Naive thymus-derived CD8-positive, alpha-beta T cell (primary cell): ENCODE data around the gene ZNF692. TPM values are rescaled to one million over a fixed set of nuclear protein-coding genes. Genes with fewer than 3 reads are reported as not detected.

Experiments used
- ATAC-seq, 2 donors: fragments of 150-1000 bp; cut with Tn5 transposase in 1 of 2; sonication (Bioruptor Pico), chemical (Tn5 transposase) in 1 of 2; 1 replicate in 1 of 2; 2 replicates in 1 of 2; pipeline ENCODE4 v1.10.0; 2021; ENCODE audit warnings: mild to moderate bottlenecking in 2 of 2, moderate library complexity in 2 of 2
- POLR2A ChIA-PET: fragments of 350-600 bp; sonication (Branson Sonifier 250); formaldehyde crosslinking; loops from one replicate; lab custom pipeline; 2021; ENCODE audit warnings: antibody characterized with exemption; lab: Charles Lee
- DNase-seq, 10 donors: peaks; one replicate each; pipeline versions ENCODE4 v3.0.0 to v3.0.0-alpha.2; 2020 to 2022
- H3K27ac Mint-ChIP-seq, 10 donors: one replicate each; pipeline ENCODE4 v1.8.0; 2020 to 2022; ENCODE audit warnings: mild to moderate bottlenecking in 10 of 10, mixed read lengths in 10 of 10, moderate library complexity in 4 of 10, inconsistent platforms in 1 of 10
- H3K27me3 Mint-ChIP-seq, 5 donors: one replicate each; pipeline ENCODE4 v1.8.0; 2021 to 2022; ENCODE audit warnings: mixed read lengths in 5 of 5
- H3K36me3 Mint-ChIP-seq, 3 donors: one replicate each; pipeline ENCODE4 v1.8.0; 2020 to 2022; ENCODE audit warnings: mixed read lengths in 3 of 3, mild to moderate bottlenecking in 2 of 3, inconsistent platforms in 1 of 3
- H3K4me1 Mint-ChIP-seq, 4 donors: one replicate each; pipeline ENCODE4 v1.8.0; 2021 to 2022; ENCODE audit warnings: mixed read lengths in 4 of 4
- H3K4me3 Mint-ChIP-seq, 10 donors: one replicate each; pipeline ENCODE4 v1.8.0; 2020 to 2022; ENCODE audit warnings: mild to moderate bottlenecking in 10 of 10, mixed read lengths in 10 of 10, moderate library complexity in 6 of 10, inconsistent platforms in 1 of 10
- H3K9me3 Mint-ChIP-seq, 9 donors: one replicate each; pipeline ENCODE4 v1.8.0; 2020 to 2022; ENCODE audit warnings: mixed read lengths in 9 of 9, mild to moderate bottlenecking in 3 of 9, inconsistent platforms in 1 of 9, moderate library complexity in 1 of 9
- polyA plus RNA-seq, 3 donors: library from polyadenylated mRNA; unstranded; fragments of 300-500 nt; fragmentation: Illumina TruSeq; gene quantifications; one replicate each; pipeline ENCODE4 v1.2.3, GENCODE V29; 2021
- total RNA-seq, 8 experiments: library from RNA in 2 of 8; stranded (reverse) in 2 of 8; gene quantifications; one replicate each; pipeline ENCODE4 v1.2.3 and lab custom pipeline; 2021 to 2026

ZNF692 gene
- total and polyA plus RNA-seq, 5 experiments from 2014 or later, result 5.2 to 69.6 (median 9.3) TPM

- no peaks in the 10 kb centered on the region for H3K27me3 Mint-ChIP-seq
- H3K4me3 Mint-ChIP-seq, result no peak overlapping the region
- no peak for DNase-seq
- H3K36me3 Mint-ChIP-seq, result peaks cover 0 to 53% (median 16%) of the 10 kb centered on the region in 3 donors
- no peak for ATAC-seq
- no peaks in the 10 kb centered on the region for H3K9me3 Mint-ChIP-seq
- H3K27ac Mint-ChIP-seq, result no peak overlapping the region
- POLR2A ChIA-PET, result interaction anchor here (0.6 kb wide), 1 partner anchor 30 kb away, joined by 4 read pairs; no protein-coding TSS in a partner anchor
- H3K4me1 Mint-ChIP-seq, result peaks cover 12 to 24% (median 23%) of the 10 kb centered on the region in 4 donors
Measured at GRCh38 chr1:248844526-248844925, 14.4 kb downstream of the ZNF692 start.

GRCh38 chr1:248843687-248844086, 15.2 kb downstream of the ZNF692 start:
- no peaks in the 10 kb centered on the region for H3K9me3 Mint-ChIP-seq
- H3K36me3 Mint-ChIP-seq, result peaks cover 0 to 46% (median 9%) of the 10 kb centered on the region in 3 donors
- no peak overlapping the region for H3K4me3 Mint-ChIP-seq
- no peak for ATAC-seq
- POLR2A ChIA-PET, result interaction anchor here (3.0 kb wide), 1 partner anchor 15 kb away, joined by 19 read pairs; the partner anchor contains the start of gene ZNF692
- no peak overlapping the region for H3K27ac Mint-ChIP-seq
- peaks cover 12 to 32% (median 30%) of the 10 kb centered on the region in 4 donors for H3K4me1 Mint-ChIP-seq
- no peaks in the 10 kb centered on the region for H3K27me3 Mint-ChIP-seq
- no peak for DNase-seq

DNA sequence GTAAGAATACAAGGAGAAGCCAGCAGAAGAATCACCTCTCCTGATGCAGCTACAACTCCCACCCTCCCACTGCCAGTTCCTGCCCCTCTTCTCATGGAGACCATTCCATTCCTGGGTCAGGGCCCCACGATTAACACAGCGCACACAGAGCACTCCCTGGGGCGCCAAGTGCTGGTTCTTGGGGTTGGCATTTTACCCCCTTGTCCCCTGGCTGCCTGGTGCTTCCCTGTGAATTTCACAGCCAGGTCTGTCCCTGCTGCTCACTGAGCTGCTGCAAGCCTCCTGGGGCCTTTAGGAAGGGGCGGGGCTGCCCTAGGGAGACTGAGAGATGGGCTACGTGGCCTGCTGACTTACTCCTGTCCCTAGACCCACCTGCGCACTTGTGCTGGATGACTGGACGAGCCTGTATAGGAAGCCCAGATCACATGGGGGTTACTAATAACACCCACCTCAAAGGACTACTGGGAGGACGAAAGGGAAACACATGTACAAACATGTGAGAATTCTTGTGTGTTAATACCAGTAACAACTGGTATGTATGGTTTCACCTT, 16.0 kb downstream of the ZNF692 start:
- Mint-ChIP-seq H3K27me3 (no peaks in the 10 kb centered on the region), H3K27ac (peak overlapping the region in 1 of 10 donors; percentile 6), H3K9me3 (no peaks in the 10 kb centered on the region), H3K4me1 (peaks cover 12 to 32% (median 30%) of the 10 kb centered on the region in 4 donors), H3K4me3 (no peak overlapping the region), H3K36me3 (peaks cover 0 to 41% (median 8%) of the 10 kb centered on the region in 3 donors)
- DNase-seq (no peak), ATAC-seq (no peak)
- POLR2A ChIA-PET, result interaction anchor here (3.0 kb wide), 1 partner anchor 16 kb away, joined by 19 read pairs; the partner anchor contains the start of gene ZNF692

GRCh38 chr1:248841702-248842395, 17.0 kb downstream of the ZNF692 start:
- peak overlapping the region in 5 of 10 donors; percentile 8 to 75 (median 31) for H3K27ac Mint-ChIP-seq
- H3K27me3 Mint-ChIP-seq, result no peaks in the 10 kb centered on the region
- no peaks in the 10 kb centered on the region for H3K9me3 Mint-ChIP-seq
- POLR2A ChIA-PET, result interaction anchor here (0.9 to 3.0 kb wide), 2 partner anchors 13 to 17 kb away, joined by 3 to 19 read pairs; partner anchors contain the start of gene ZNF692
- ATAC-seq (no peak), DNase-seq (peak in 6 of 10 donors; percentile 22 to 50 (median 37))
- peak overlapping the region in 1 of 10 donors; percentile 14 for H3K4me3 Mint-ChIP-seq
- peaks cover 0 to 35% (median 4%) of the 10 kb centered on the region in 3 donors for H3K36me3 Mint-ChIP-seq
- peaks cover 12 to 32% (median 30%) of the 10 kb centered on the region in 4 donors for H3K4me1 Mint-ChIP-seq

DNA sequence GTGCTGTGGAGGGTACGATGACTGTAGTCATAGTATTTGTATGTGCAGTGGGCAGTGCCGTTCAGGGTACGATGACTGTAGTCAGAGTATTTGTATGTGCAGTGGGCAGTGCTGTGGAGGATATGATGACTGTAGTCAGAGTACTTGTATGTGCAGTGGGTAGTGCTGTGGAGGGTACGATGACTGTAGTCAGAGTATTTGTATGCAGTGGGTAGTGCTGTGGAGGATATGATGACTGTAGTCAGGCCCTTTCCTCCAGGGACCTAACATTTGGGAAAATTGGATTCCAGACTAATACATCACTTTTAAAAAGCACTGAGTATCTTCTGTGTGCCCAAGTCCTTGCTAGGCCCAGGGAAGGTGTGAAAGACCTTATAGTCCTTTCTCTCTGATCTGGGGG, 17.9 kb downstream of the ZNF692 start:
- POLR2A ChIA-PET, result interaction anchor here (0.9 to 3.0 kb wide), 2 partner anchors 12 to 18 kb away, joined by 3 to 19 read pairs; partner anchors contain the start of gene ZNF692
- peaks cover 0 to 26% (median 0%) of the 10 kb centered on the region in 3 donors for H3K36me3 Mint-ChIP-seq

GRCh38 chr1:248839168-248839555, 19.7 kb downstream of the ZNF692 start:
- POLR2A ChIA-PET, result interaction anchor here (0.8 to 5.5 kb wide), 6 partner anchors 11 to 62 kb away, joined by 3 to 141 read pairs (median 26); partner anchors contain the start of genes SH3BP5L and ZNF692
- ATAC-seq (no peak), DNase-seq (no peak)
- H3K4me1 Mint-ChIP-seq, result peaks cover 12 to 32% (median 30%) of the 10 kb centered on the region in 4 donors
- peak overlapping the region in 2 of 10 donors; percentile 92 to 95 for H3K4me3 Mint-ChIP-seq
- H3K27ac Mint-ChIP-seq, result peak overlapping the region in 6 of 10 donors; percentile 94 to 99 (median 98)
- peaks cover 0 to 10% (median 0%) of the 10 kb centered on the region in 3 donors for H3K36me3 Mint-ChIP-seq
- H3K9me3 Mint-ChIP-seq, result no peaks in the 10 kb centered on the region
- no peaks in the 10 kb centered on the region for H3K27me3 Mint-ChIP-seq

More for the DNA sequence above, 17.9 kb downstream of the ZNF692 start:
- DNase-seq (no peak), ATAC-seq (no peak)
- H3K4me1 Mint-ChIP-seq, result peaks cover 12 to 32% (median 30%) of the 10 kb centered on the region in 4 donors
- H3K27me3 Mint-ChIP-seq, result no peaks in the 10 kb centered on the region
- H3K4me3 Mint-ChIP-seq, result peak overlapping the region in 6 of 10 donors; percentile 4 to 95 (median 40)
- peak overlapping the region in 6 of 10 donors; percentile 11 to 81 (median 56) for H3K27ac Mint-ChIP-seq
- H3K9me3 Mint-ChIP-seq, result no peaks in the 10 kb centered on the region

GRCh38 chr1:248838357-248839167, 20.3 kb downstream of the ZNF692 start:
- peak overlapping the region in 6 of 10 donors; percentile 94 to 99 (median 98) for H3K27ac Mint-ChIP-seq
- POLR2A ChIA-PET, result interaction anchor here (0.8 to 5.5 kb wide), 9 partner anchors 11 to 67 kb away, joined by 3 to 141 read pairs (median 8); partner anchors contain the start of genes PGBD2, SH3BP5L and ZNF692
- H3K9me3 Mint-ChIP-seq, result no peaks in the 10 kb centered on the region
- peaks cover 0 to 6% (median 0%) of the 10 kb centered on the region in 3 donors for H3K36me3 Mint-ChIP-seq
- ATAC-seq, result peak; percentile 70 to 72
- peaks cover 12 to 32% (median 30%) of the 10 kb centered on the region in 4 donors for H3K4me1 Mint-ChIP-seq
- DNase-seq, result peak; percentile 75 to 92 (median 85)
- peaks cover 0 to 3% (median 0%) of the 10 kb centered on the region in 5 donors for H3K27me3 Mint-ChIP-seq
- H3K4me3 Mint-ChIP-seq, result peak overlapping the region in 2 of 10 donors; percentile 92 to 95

GRCh38 chr1:248837781-248838356, 21.0 kb downstream of the ZNF692 start, which contains the start of gene ZNF672:
Gene ZNF672, plus strand, starts transcription at chr1:248838224. Its CDS starts 9,051 bp downstream, at chr1:248847275.
- peaks cover 0 to 7% (median 2%) of the 10 kb centered on the region in 5 donors for H3K27me3 Mint-ChIP-seq
- ATAC-seq (peak; percentile 82 to 85), DNase-seq (peak; percentile 88 to 96 (median 92))
- POLR2A ChIA-PET, result interaction anchor here (0.9 to 5.5 kb wide), 8 partner anchors 11 to 68 kb away, joined by 3 to 141 read pairs (median 12); partner anchors contain the start of genes PGBD2, SH3BP5L and ZNF692
- H3K9me3 Mint-ChIP-seq, result no peaks in the 10 kb centered on the region
- H3K36me3 Mint-ChIP-seq, result peaks cover 0 to 6% (median 0%) of the 10 kb centered on the region in 3 donors
- peaks cover 12 to 32% (median 30%) of the 10 kb centered on the region in 4 donors for H3K4me1 Mint-ChIP-seq
- peak within 1 kb of the TSS in 6 of 10 donors; percentile 94 to 99 (median 98) for H3K27ac Mint-ChIP-seq
- peak within 1 kb of the TSS in 2 of 10 donors; percentile 92 to 95 for H3K4me3 Mint-ChIP-seq

- peaks cover 0 to 7% (median 2%) of the 10 kb centered on the region in 5 donors for H3K27me3 Mint-ChIP-seq
- H3K4me1 Mint-ChIP-seq, result peaks cover 11 to 30% (median 27%) of the 10 kb centered on the region in 4 donors
- peak in 1 of 10 donors; percentile 16 for DNase-seq
- POLR2A ChIA-PET, result interaction anchor here (0.9 to 5.5 kb wide), 7 partner anchors 10 to 69 kb away, joined by 3 to 141 read pairs (median 16); partner anchors contain the start of genes PGBD2, SH3BP5L and ZNF692
- H3K27ac Mint-ChIP-seq, result peak overlapping the region in 1 of 10 donors; percentile 84
- peaks cover 0 to 2% (median 0%) of the 10 kb centered on the region in 3 donors for H3K36me3 Mint-ChIP-seq
- H3K9me3 Mint-ChIP-seq, result no peaks in the 10 kb centered on the region
- ATAC-seq, result no peak
- no peak overlapping the region for H3K4me3 Mint-ChIP-seq
Measured at GRCh38 chr1:248837045-248837780, 21.7 kb downstream of the ZNF692 start.

DNA sequence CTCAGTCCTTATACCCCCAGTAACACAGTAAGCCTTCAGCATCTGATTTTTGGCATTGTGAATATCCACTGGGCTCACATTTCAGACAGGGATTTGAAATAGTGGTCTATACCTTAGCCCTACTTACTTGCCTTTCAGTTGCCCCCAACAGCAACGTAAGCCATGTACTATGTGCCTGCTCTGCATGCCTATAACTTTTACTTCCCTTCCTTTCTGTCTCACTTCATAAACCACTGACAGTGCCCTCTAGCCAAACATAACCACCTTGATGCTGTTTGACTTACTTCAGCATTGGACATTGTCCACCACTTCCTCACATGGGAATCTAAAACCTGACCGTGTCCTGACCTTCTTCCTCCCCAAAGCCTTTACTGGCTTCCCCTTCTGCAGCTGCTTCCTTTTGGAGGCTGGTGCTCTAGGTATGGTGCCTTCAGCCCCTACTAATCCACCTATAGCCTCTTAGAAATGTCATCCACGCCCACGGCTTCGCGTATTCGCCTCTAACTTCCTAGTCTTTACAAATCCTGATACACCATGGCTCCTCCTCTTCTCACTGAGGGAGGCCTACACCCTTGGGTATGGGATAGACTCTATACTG, 24.4 kb downstream of the ZNF692 start:
- H3K36me3 Mint-ChIP-seq, result no peaks in the 10 kb centered on the region
- peaks cover 3 to 7% (median 6%) of the 10 kb centered on the region in 4 donors for H3K4me1 Mint-ChIP-seq
- no peak overlapping the region for H3K4me3 Mint-ChIP-seq
- DNase-seq (no peak), ATAC-seq (no peak)
- no peaks in the 10 kb centered on the region for H3K9me3 Mint-ChIP-seq
- POLR2A ChIA-PET, result no interaction called here
- H3K27ac Mint-ChIP-seq, result no peak overlapping the region
- peaks cover 0 to 7% (median 2%) of the 10 kb centered on the region in 5 donors for H3K27me3 Mint-ChIP-seq
